NCI-H1417 treated with DMSO at 0.1 percent for 48 hours (cell line): Measurements from ENCODE around the gene HCRTR1.

Experiments
- DNase-seq: peaks from one replicate; lab custom pipeline; 2025; lab: John Stamatoyannopoulos, UW

Gene HCRTR1

DNA sequence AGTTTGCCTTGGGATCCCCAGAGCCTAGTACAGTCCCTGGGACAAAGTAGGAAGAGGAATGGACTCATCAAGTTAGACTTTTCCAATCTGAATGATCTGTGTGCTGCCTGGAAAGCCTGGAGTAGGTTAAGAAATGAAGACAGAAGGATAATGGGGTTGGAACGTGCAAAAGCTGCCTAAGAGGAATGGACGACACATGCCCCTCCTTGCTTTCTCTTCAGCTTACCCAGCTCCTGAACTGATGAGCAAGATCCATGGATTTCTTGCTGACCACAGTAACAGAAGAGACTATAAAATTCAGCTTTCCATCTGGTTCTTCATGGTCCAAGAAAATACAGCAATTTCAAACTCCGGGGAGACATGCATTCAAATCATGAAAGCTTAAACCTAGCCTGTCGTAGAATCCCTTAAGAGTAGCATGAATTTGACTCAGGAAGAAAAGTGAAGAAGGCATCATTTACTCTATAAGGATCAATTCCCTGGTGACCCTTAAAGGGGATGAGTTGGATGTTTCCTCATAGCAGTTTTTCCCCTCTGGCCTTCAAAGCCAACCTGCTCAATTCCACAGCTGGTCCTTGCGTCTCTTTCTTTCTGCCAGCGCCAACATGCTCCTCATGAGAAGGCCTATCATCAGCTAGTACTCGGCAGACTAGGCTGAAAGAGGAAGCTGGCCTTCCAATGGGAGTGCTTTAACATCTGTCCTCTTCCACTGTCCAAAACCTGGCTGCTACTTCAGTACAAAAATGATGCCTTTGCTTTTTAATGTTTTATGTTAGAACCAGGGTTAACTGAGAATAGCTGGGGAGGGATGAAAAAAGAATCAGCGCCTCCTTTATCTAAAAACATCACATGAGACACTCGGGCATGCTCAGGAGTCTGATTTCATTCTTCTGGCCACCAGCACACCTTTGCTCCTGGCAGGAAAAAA, 32.9 kb downstream of the HCRTR1 start:
- DNase-seq: no peak

DNA sequence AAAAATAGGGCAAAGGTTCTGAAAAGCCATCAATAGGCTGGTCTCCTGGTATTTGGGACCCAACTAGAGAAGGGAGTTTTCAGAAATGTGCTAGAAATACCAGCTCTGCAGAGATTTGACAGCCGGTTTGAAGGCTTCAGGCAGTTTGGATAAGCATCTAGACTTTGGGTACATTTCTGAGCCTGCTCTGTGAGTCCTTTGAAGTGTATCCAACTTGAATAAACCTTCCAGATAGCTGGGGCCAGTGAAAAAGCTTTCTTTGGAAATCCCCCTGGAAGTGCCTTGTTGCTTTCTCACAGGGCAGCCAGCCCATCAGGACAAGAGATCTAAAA, 33.6 kb downstream of the HCRTR1 start:
- DNase-seq: no peak

DNA sequence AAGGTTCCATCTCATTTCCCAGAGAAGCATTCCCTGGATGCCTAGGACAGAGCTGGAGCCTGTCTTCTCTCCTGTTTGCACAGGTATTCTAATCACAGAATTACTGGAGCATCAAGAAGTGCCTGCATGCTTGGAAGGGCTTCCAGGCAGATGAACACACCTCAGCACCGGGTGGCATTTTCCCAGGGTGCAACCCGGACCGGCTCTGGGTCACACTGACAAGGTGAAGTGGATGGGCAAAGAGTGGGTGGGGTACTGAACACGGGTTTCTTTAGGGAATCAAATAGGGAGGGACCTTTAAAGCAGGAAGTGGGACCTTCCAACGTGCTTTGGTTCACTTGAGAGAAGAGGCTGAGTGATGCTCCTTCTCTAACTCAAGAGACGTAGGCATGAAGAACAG, 34.3 kb downstream of the HCRTR1 start:
- no peak for DNase-seq

DNA sequence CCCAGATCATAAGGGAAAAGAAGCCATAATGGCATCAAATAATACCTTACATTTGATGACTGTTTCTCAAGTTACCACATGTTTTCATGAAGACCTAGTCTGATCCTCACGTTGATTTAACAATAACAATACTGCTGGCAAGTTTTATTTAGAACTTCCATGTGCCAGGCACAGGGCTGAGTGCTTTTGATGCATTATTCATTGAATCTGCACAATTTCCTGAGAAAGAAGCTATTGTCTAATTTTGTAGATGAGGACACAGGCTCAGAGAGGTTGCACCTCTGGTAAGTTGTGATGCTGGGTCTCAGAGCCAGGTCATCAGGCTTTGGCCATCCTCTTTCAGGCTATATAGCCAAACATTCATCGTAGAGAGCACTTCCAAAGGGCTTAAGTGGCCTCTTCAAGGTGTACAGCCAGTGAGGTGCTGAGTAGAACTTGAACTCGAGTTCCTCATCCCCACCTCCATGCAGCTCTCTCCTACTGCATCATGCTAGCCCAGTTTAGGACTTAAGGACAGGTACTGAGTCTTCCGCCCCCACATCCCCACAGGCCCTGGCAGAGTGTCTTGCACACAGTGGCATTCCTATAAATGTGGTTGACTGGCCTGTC, 35.5 kb downstream of the HCRTR1 start:
- no peak for DNase-seq

DNA sequence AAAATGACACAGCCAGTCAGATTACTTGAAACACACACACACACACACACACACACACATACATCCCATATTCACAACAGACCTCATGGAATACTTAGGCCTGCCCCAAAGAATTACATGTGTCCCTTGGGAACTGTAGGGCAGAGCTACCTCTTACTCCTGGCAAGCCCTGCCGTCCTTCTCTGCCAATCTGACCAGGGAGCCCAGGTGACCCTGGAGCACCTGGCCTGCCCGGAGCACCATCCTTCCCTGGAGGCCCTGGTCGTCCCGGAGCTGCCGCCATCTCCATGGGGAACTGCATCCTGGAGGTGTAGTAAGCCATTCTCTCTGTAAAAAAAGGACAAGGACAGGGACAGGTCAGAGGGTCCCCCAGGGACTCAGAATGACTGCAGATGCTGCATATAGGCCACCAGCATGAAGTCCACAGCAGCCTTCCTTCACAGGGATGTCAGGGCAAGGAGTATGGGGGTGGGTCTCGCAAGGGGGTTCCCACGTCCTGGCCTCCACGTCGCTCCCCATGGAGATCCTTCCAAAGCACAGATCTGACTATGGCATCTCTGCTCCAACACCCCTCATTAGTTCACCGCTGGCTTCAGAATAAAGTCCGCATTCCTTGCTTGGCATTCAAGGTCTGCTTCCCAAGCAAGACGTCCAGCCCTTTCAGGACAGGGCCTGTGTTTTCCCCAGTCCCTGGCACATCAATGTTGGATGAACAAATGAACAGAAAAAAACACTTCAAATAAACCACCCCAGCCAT, 36.4 kb downstream of the HCRTR1 start:
- no peak for DNase-seq

DNA sequence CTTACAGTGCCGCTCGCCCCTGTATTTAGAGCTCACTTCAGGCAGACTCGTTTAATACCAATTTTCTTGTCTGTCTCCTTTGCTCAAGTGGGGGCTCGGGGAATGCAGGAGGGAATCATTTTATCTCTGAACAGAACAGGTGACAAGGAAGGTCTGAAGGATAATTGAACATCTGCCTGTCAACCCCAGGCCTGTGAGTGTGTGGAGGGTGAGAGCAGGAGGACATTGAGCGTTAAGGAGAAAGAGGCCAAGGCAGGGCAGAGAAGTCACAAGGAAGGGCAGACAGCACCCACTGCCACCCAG, 36.9 kb downstream of the HCRTR1 start:
- DNase-seq: no peak

DNA sequence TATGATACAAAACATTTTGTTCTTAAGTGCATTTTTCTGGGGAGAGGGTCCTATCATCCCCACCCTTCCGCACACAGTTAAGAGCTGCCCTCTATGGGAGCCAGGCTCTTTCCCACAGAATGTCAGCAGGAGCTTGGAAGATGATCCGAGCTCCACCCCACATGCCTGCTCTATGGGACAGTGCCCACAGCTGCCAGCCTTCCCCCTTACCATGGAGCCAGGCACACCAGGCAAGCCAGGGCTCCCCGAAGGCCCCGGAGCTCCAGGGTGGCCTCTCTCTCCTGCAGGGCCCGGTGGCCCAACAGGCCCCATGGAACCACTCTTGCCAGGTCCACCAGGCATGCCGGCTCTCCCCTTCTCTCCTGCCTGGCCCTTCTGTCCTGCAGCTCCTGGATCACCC, 37.6 kb downstream of the HCRTR1 start:
- DNase-seq: no peak

DNA sequence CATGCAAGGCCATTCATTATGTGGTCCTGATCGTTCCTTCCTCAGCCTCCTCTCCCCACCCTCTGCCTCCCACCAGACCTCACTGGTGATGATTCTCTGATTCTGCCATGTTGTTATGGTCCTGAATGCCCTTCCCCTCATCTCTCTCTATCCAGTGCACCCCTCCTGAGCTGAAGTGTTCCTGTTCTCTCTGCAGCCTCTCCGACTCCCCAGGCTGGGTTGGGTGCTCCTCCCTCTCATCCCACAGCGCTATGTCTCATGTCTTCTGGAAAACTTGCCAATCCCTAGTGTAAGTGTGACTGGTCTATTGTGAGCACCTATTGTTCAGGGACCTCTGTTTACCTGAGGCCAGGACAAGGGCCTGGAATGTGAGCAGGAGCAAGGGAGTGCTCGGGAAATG, 38.3 kb downstream of the HCRTR1 start:
- no peak for DNase-seq

DNA sequence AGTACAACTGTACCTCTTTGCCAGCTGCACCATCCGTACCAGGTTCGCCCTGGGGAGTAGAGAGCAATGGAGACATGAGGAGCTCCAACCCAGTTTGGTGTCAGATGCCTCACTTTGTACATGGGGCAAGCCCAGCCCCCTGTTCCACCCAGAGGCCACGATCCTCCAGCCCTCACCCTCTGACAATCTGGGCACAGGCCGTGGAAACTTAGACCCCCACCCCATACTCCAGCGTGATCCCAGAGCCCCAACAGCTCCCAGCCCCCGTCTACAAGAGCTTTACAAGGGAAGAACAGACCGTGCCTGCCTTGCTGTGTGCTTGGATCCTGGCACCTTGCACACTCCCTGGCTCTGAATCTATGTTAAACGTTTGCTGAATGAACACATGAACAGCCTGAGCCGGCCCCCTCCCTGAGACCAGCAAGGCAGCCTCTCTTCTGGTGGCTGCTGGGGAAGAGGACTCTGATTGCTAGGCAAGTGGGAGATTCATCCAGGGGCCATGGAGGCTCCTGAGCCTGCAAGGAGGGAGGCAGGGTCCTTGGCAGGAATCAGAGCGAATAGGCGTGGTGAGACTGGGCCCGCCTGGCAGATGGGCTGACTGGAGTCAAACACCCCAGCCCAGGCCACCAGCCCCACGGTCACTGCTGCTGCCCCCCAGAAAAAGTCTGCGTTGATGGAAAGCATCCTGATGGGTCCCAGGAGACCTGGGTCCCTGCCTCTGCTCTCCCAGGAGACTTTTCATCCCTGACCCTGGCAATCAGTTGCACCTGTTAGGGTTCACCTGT, 39.7 kb downstream of the HCRTR1 start:
- no peak for DNase-seq

DNA sequence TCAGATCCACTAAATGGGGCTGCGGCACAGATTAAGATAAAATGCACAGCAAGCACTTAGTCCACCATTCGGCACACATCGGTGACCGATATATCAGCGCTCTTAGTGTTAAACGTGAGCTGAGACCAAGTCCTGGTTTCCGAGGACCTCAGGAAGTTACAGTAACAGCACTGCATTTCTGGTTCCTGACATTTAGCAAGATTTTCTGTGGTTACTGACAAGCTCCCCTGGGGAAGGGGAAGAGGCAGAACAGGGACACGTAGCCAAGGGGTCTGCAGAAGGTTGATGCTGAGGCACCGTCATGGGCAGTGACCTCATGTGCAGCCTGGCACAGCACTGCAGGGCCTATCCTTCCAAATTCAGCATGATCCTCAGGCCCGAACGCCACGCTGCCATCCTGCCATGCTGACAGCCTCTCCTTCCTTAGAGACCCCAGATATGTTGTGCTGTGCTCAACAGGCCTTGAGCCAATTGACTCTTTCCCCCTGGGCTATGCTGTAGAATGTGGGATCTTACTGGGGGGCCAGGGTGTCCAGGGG, 40.6 kb downstream of the HCRTR1 start:
- no peak for DNase-seq

DNA sequence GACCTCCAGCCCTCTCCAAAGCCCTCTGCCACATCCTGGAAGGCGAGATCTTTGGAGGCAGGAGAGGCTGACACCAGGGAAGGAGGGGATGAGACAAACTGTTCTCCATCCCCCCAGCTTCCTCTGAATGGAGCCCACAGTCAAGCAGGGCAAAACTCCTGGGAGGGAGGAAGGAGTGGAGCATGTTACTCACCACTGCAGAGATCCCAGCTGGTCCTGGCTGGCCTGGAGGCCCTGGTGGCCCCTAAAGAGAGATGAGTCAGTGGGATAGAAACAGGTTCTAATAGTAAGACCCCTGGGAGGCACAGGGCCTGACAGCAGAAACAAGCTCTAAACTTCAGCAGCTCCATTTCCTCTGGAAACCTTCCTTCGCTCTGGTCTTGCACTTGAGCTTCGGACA, 41.2 kb downstream of the HCRTR1 start:
- no peak for DNase-seq

DNA sequence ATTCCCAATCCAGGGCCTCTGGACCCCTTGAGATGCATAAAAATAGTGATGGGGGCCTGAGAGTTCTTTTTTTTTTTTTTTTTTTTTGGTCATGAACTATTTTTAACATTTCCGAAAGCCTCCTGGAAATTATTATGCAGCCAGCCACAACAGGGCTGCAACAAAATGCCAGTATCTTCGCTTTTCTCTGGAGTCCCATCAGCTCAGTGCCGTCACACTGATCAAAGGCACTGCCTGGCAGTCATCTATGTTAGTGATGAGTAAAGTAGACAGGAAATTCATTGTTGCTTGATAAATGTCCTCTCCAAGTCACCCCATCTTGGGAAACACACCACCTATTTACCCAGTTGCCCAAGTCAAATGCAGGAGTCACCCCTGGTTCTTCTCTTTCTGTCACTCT, 42.4 kb downstream of the HCRTR1 start:
- no peak for DNase-seq

DNA sequence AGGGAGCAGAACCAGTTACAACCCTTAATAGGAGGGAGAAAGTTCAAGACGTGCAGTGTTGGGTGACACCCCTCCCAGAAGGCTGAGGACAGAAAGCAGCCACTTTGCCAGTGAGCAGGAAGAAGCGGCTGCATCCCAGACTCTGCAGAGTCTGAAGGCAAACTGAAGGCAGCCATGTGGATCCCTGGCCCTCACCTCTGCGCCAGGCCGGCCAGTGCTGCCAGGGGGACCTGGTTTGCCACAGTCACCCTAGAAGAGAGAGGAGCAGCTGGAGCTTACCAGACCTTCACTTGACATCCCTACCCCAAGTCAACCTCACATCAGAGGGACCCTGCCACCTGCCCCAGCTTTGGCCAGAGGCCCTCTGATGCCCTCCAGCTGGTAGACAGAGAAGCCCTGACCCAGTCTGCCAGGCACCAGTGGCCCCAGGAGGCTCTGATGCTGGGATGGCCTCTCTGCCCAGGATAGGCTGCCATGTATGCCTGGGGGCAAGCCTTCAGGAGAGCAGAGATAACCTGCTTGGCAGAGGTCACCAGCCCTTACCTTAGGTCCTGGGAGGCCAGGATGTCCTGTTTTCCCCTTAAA, 43.5 kb downstream of the HCRTR1 start:
- no peak for DNase-seq

DNA sequence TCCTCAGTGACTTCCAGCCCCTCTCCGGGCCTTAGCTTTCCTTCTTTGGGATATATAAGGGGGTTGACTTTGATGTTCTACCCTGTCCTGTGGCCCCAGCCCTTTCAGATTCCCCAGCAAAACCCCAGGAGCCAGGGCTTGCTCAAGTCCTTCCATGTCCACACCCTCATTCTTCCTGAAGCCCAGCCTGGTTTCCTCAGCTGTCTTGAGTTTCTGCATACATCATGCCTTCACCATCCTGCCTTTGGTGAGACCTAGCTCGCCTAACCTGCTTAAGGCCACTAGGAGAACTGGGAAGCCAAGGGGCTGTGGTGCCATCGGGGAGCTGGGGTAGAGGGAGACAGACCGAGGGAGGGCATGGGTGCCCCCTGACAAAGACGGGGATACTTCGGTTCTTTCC, 44.4 kb downstream of the HCRTR1 start:
- DNase-seq: no peak

DNA sequence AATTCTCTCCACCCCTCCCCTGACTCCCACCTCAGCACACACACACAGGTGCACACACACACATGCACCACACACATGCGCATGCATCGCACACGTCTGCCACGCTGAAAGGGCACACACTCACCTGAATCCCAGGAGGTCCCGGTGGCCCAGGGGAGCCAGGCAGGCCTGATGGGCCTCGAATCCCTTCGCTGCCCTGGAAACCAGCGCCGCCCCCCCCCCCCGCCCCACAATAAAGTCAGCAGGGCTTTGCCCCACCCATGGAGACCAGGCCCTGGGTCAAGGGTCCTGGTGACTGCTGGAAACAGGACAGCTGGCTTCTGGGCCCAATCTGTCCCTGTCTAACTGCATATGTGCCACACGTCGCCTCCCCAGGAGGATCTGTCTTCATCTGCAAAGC, 45.0 kb downstream of the HCRTR1 start:
- no peak for DNase-seq

DNA sequence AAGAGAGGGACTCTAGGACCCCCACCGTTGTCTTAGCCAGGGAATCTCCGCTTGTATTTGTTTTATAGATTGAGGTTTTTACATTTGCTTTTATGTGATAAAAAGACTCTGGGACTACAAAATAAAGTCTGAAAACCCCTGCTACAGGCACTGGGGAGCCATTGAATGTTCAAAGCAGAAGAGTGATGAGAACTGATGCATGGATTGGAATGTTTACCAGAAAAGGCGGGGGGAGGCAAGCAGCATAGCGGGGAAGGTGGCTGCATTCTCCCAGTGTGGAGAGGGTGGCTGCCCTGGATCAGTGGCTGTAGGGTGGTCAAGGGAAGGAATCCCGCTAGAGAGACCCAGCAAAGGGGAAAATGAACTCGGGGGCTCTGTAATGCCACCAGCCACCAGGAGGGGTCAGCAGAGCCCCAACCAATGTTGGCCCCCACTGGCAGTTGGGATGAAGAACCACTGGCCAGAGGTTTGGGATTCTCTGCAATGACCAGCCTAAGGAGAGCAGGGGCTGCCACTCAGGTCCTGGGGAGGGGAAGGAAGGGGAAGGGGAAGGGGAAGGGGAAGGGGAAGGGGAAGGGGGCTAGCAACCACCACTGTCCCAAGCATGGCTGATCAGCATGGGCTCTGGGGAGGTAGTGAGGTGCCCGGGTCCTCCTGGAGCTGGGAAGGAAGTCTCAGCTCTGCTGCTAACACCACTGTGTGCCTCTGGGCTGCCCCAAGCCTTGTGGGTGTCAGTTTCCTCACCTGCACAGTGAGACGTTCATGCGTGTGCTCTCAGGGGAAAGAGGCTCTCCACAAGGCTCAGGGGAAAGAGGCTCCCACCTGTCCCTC, 46.3 kb downstream of the HCRTR1 start:
- no peak for DNase-seq

DNA sequence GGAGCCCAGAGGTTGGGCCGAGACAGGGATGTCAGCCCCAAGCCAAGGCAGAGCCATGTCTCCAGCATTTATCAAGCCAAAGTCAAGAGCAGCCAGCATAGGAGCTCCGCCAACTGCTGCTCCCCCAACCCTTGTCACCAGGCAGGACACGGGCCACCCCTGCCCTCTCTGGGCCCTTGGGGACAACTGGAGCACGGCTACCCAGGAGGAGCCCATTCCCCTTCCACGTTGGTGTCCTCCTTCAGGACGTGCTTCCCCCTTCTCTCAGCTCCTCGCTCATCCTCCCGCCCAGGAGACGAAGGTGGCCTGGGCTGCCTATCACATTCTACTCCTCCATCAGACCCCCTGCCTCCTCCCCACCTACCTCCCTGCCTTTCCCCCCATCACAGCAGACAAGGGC, 47.0 kb downstream of the HCRTR1 start:
- no peak for DNase-seq

DNA sequence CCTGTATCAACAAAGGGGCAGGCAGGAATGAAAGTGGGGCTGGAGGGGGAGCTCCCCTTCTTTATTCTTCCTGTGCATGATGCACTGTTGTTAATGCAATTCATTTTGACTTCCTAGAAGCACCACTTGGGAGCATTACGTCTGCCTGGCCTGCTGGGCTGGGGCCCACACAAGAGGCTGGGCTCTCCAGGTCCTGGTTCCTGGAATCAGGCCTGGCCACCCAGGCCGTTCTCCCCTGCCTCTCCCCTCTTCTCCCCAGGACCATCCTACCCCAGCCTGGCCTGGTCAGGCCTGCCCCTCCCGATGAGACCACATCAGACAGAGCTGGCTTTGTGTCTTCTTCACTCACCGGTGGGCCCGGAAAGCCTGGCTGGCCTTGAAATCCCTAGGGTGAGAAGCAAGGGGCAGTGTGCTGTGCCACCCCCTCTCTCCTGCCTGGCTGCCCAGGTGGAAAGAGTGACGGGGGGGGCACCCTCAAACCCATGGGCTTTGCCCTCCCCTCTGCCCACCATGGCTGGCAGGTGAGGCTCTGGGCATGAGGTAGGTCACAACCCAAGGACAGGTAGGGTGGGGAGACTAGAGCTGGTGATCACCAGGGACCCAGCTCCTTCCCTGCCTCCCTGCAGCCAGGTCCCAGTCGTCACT, 47.9 kb downstream of the HCRTR1 start:
- DNase-seq: no peak

DNA sequence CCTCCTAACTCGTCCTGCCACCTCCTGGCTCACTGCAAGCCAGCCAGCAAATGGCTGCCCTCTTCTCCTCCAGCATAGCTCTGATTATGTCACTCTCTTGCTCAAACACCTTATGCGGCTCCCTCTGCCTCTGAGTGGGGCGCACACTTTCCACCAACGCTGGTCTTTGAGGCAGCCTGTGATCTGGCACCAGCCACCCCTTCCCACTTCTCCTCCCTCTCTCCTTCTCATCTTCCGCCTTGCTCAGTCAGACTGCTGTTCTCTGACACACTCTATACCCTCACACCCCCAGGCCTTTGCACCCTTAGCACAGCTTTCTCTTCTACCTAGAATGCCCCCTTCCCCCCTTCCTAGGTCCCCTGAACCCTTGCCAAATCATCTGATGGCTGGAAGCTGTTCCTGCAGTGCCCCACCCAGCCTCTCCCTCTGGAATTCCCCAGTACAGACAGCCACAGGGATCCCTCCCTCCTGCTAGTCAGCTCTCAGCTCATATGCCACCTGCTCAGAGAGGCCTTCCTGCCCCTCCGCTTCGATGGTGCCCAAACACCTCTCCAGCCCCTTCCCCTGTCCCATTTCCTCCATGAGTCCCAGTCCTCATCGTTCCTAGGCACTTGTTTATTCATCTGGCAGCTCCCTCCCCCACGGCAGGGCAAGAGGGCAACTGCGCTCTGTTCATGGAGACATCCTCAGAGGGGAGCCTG, 48.9 kb downstream of the HCRTR1 start:
- no peak for DNase-seq
